SK-N-SH (cell line): ENCODE data around the gene CHD9. TPM values are rescaled to one million over a fixed set of nuclear protein-coding genes. Genes with fewer than 3 reads are reported as not detected.

Experiments
- CTCF ChIA-PET: fragments of 300-600, 350-600 bp; formaldehyde crosslinking; extraction: SDS; loops from one replicate; lab custom pipeline; 2021; lab: Yijun Ruan, JAX
- POLR2A ChIA-PET: fragments of 350-600 bp; sonication (Branson Sonifier 250); formaldehyde crosslinking; extraction: SDS; loops from one replicate; lab custom pipeline; 2020; ENCODE audit warnings: antibody characterized with exemption, inconsistent platforms; lab: Yijun Ruan, JAX
- DNase-seq: peaks from one replicate; pipeline ENCODE4 v3.0.0; 2012
- H2AFZ ChIP-seq: fragments of 200-600 bp; sonication (generic); 2 replicates; pipeline ENCODE4 v1.8.1; 2016; ENCODE audit warnings: antibody characterized with exemption, mild to moderate bottlenecking, low read depth
- H3F3A ChIP-seq: fragments of 200-600 bp; sonication (generic); replicated peaks from 2 replicates; pipeline ENCODE3; 2016; ENCODE audit warnings: antibody characterized with exemption, mild to moderate bottlenecking; ENCODE audit not compliant: insufficient read depth
- H3K27ac ChIP-seq, 2 experiments: fragments of 200-500 bp in 1 of 2; fragments of 200-600 bp in 1 of 2; sonication (Bioruptor generic) in 1 of 2; sonication (generic), shearing (Covaris generic) in 1 of 2; 2 replicates each; pipeline versions ENCODE4 v1.5.1 to v1.6.1; 2014 to 2016; ENCODE audit warnings: low read depth in 2 of 2, inconsistent platforms in 1 of 2, low read length in 1 of 2, mild to moderate bottlenecking in 1 of 2, mixed read lengths in 1 of 2
- H3K27me3 ChIP-seq: fragments of 200-600 bp; sonication (generic), shearing (Covaris generic); 2 replicates; pipeline ENCODE4 v1.6.1; 2016; ENCODE audit warnings: mixed run types; ENCODE audit not compliant: insufficient read depth
- H3K36me3 ChIP-seq, 2 experiments: fragments of 200-500 bp in 1 of 2; fragments of 200-600 bp in 1 of 2; sonication (Bioruptor generic) in 1 of 2; sonication (generic) in 1 of 2; replicated peaks in 1 of 2; 2 replicates each; pipeline versions ENCODE3 to v1.5.1; 2014 to 2016; ENCODE audit warnings: low read length in 1 of 2, mild to moderate bottlenecking in 1 of 2; ENCODE audit not compliant: insufficient read depth in 2 of 2, control insufficient read depth in 1 of 2
- H3K4me1 ChIP-seq, 2 experiments: fragments of 200-500 bp in 1 of 2; fragments of 200-600 bp in 1 of 2; sonication (Bioruptor generic) in 1 of 2; sonication (generic), shearing (Covaris generic) in 1 of 2; 2 replicates each; pipeline versions ENCODE4 v1.5.1 to v1.6.1; 2014 to 2016; ENCODE audit warnings: low read depth in 1 of 2, low read length in 1 of 2, mixed run types in 1 of 2; ENCODE audit not compliant: insufficient read depth in 2 of 2, control insufficient read depth in 1 of 2
- H3K4me2 ChIP-seq: fragments of 200-600 bp; sonication (generic), shearing (Covaris generic); 2 replicates; pipeline ENCODE4 v1.6.1; 2017; ENCODE audit warnings: mixed run types
- H3K4me3 ChIP-seq, 2 experiments: fragments of 200-500 bp in 1 of 2; fragments of 200-600 bp in 1 of 2; sonication (Bioruptor generic) in 1 of 2; sonication (generic), shearing (Covaris generic) in 1 of 2; 2 replicates each; pipeline versions ENCODE4 v1.5.1 to v1.8.1; 2014 to 2016; ENCODE audit warnings: low read depth in 2 of 2, inconsistent platforms in 1 of 2, low read length in 1 of 2, mild to moderate bottlenecking in 1 of 2, mixed read lengths in 1 of 2, moderate library complexity in 1 of 2
- H3K79me2 ChIP-seq: fragments of 200-600 bp; sonication (generic); 2 replicates; pipeline ENCODE4 v1.8.1; 2017; ENCODE audit warnings: mild to moderate bottlenecking; ENCODE audit not compliant: insufficient read depth
- H3K9ac ChIP-seq: fragments of 200-600 bp; sonication (generic); 2 replicates; pipeline ENCODE4 v1.6.1; 2017; ENCODE audit warnings: mixed run types
- H3K9me2 ChIP-seq: fragments of 200-600 bp; sonication (generic); 2 replicates; pipeline ENCODE4 v1.6.1; 2017; ENCODE audit warnings: mixed run types
- H3K9me3 ChIP-seq: fragments of 200-600 bp; sonication (generic); 2 replicates; pipeline ENCODE4 v1.6.1; 2017; ENCODE audit warnings: mixed run types, mild to moderate bottlenecking, moderate library complexity
- H4K20me1 ChIP-seq: fragments of 200-600 bp; sonication (generic); 2 replicates; pipeline ENCODE4 v1.6.1; 2017; ENCODE audit warnings: mild to moderate bottlenecking, mixed run types; ENCODE audit not compliant: insufficient read depth
- CTCF ChIP-seq: fragments of 200-600 bp; sonication (generic); IDR thresholded peaks from 2 replicates; pipeline ENCODE4 v1.6.1; 2017; ENCODE audit warnings: antibody characterized with exemption, mild to moderate bottlenecking, moderate library complexity
- FOSL2 ChIP-seq: IDR thresholded peaks from 2 replicates; pipeline ENCODE4 v1.4.0; 2012; ENCODE audit warnings: low read depth, mild to moderate bottlenecking, moderate library complexity, borderline replicate concordance
- FOXJ3 ChIP-seq: sonication (generic); formaldehyde crosslinking; IDR thresholded peaks from 2 replicates; pipeline ENCODE4 v1.5.1; 2020; ENCODE audit warnings: mild to moderate bottlenecking, missing genetic modification reagents
- GABPA ChIP-seq: IDR thresholded peaks from 2 replicates; pipeline ENCODE4 v1.4.0; 2012; ENCODE audit warnings: low read depth, mild to moderate bottlenecking
- GATA2 ChIP-seq: sonication (generic); formaldehyde crosslinking; IDR thresholded peaks from 2 replicates; pipeline ENCODE4 v1.5.0; 2020; ENCODE audit warnings: mild to moderate bottlenecking, missing genetic modification reagents
- JUND ChIP-seq: IDR thresholded peaks from 2 replicates; pipeline ENCODE4 v1.4.0; 2012
- MAX ChIP-seq: IDR thresholded peaks from 2 replicates; pipeline ENCODE4 v1.4.0; 2012; ENCODE audit warnings: low read depth
- MEF2A ChIP-seq: IDR thresholded peaks from 2 replicates; pipeline ENCODE4 v1.4.0; 2012; ENCODE audit warnings: low read depth, borderline replicate concordance
- MXI1 ChIP-seq: IDR thresholded peaks from 2 replicates; pipeline ENCODE4 v1.6.1; 2012; ENCODE audit warnings: mild to moderate bottlenecking, low read depth, low read length, improper control_type of control experiment
- NRF1 ChIP-seq: IDR thresholded peaks from 2 replicates; pipeline ENCODE4 v1.6.1; 2012; ENCODE audit warnings: low read depth, mild to moderate bottlenecking, low read length
- POLR2AphosphoS5 ChIP-seq: IDR thresholded peaks from 2 replicates; pipeline ENCODE4 v1.6.1; 2012; ENCODE audit warnings: low read depth, low read length
- REST ChIP-seq: IDR thresholded peaks from 2 replicates; pipeline ENCODE4 v1.6.1; 2012; ENCODE audit warnings: mild to moderate bottlenecking, low read depth, low read length, moderate library complexity
- RXRA ChIP-seq: IDR thresholded peaks from 2 replicates; pipeline ENCODE4 v1.4.0; 2012; ENCODE audit warnings: low read depth, mild to moderate bottlenecking, borderline replicate concordance
- SMC3 ChIP-seq: IDR thresholded peaks from 2 replicates; pipeline ENCODE4 v1.6.1; 2012; ENCODE audit warnings: low read depth, low read length, improper control_type of control experiment
- TCF12 ChIP-seq: IDR thresholded peaks from 2 replicates; pipeline ENCODE4 v1.4.0; 2012
- TEAD4 ChIP-seq: IDR thresholded peaks from 2 replicates; pipeline ENCODE4 v1.4.0; 2012; ENCODE audit warnings: mild to moderate bottlenecking, borderline replicate concordance; ENCODE audit not compliant: insufficient read depth
- USF1 ChIP-seq: IDR thresholded peaks from 2 replicates; pipeline ENCODE4 v1.4.0; 2012; ENCODE audit warnings: low read depth, borderline replicate concordance
- USF2 ChIP-seq: fragments of 150-350 bp; IDR thresholded peaks from 2 replicates; pipeline ENCODE4 v1.6.1; 2017; ENCODE audit warnings: antibody characterized with exemption, low read length, low read depth, borderline replicate concordance
- YY1 ChIP-seq: IDR thresholded peaks from 2 replicates; pipeline ENCODE4 v1.4.0; 2012; ENCODE audit warnings: low read depth, mild to moderate bottlenecking
- WGBS: methylation state at CpG from one replicate; pipeline ENCODE4 v1.1.6; 2017; ENCODE audit warnings: low lambda C conversion rate; 5-methylcytosine and 5-hydroxymethylcytosine counted together
- polyA plus RNA-seq, 3 experiments: library from polyadenylated mRNA; depleted of rRNA; stranded (reverse); fragments of >200 nt; gene quantifications; 2 replicates each; pipeline ENCODE4 v1.2.3, GENCODE V29; 2012

Gene CHD9
- polyA plus RNA-seq, 1 of the 3 experiments (the other 2 are of a cell fraction), result 6.2 TPM

- peaks cover 5% of the 10 kb centered on the region for H3F3A ChIP-seq
- CTCF ChIA-PET, result interaction anchor here (1.0 kb wide), 2 partner anchors 9 to 118 kb away, joined by 4 to 5 read pairs; partner anchors contain the start of gene CHD9
- no peak overlapping the region for H3K4me2 ChIP-seq
- H3K27ac ChIP-seq, result no peak overlapping the region
- TF ChIP-seq TCF12 (0 out of 2 replicates have a peak, but pooled peaks have one; percentile 13), GATA2 (CRISPR knock-in tag) (peak; percentile 64; the same call in 1 of the 2 replicates), MXI1 (no peak), USF2 (no peak), POLR2AphosphoS5 (no peak)
- TF ChIP-seq, all 33 proteins: peak for 2
- POLR2A ChIA-PET, result no interaction called here
- Histone ChIP-seq H3K9ac (no peak overlapping the region), H3K79me2 (peaks cover 83% of the 10 kb centered on the region), H3K4me3 (no peak overlapping the region), H3K9me2 (no peaks in the 10 kb centered on the region), H3K27me3 (no peaks in the 10 kb centered on the region), H3K4me1 (peaks cover 2 to 9% of the 10 kb centered on the region in 2 experiments; a peak in 1 of 4 replicates), H3K36me3 (peaks cover 0 to 29% of the 10 kb centered on the region in 2 experiments), H4K20me1 (peaks cover 29% of the 10 kb centered on the region; the same call in 1 of the 2 replicates), H2AFZ (no peak overlapping the region), H3K9me3 (no peaks in the 10 kb centered on the region)
- 65% methylated on average over 4 of the region's 4 CpGs for WGBS
- DNase-seq, result no peak
Measured at GRCh38 chr16:53172517-53172916, 117.7 kb downstream of the CHD9 start.

- no peak for DNase-seq
- Histone ChIP-seq H3K9ac (no peak overlapping the region), H3K9me3 (no peaks in the 10 kb centered on the region), H3K9me2 (no peaks in the 10 kb centered on the region), H4K20me1 (peaks cover 22% of the 10 kb centered on the region; the same call in 1 of the 2 replicates), H3K27ac (no peak overlapping the region), H3K79me2 (peaks cover 80% of the 10 kb centered on the region), H3K4me1 (peaks cover 2 to 4% of the 10 kb centered on the region in 2 experiments; a peak in 1 of 4 replicates), H3F3A (no peaks in the 10 kb centered on the region), H2AFZ (no peak overlapping the region), H3K27me3 (no peaks in the 10 kb centered on the region), H3K4me3 (no peak overlapping the region), H3K4me2 (no peak overlapping the region), H3K36me3 (peaks cover 0 to 40% of the 10 kb centered on the region in 2 experiments)
- 93% methylated on average over 1 of the region's 1 CpG for WGBS
- CTCF ChIA-PET, result interaction anchor here (1.7 kb wide), 1 partner anchor 120 kb away, joined by 5 read pairs; the partner anchor contains the start of gene CHD9
- TF ChIP-seq MEF2A (no peak), NRF1 (no peak), CTCF (no peak), RXRA (no peak), REST (no peak), MAX (no peak), SMC3 (no peak), TEAD4 (no peak), FOSL2 (no peak), YY1 (no peak), FOXJ3 (CRISPR knock-in tag) (no peak), USF1 (no peak), GABPA (no peak), TCF12 (no peak), JUND (no peak)
- POLR2A ChIA-PET, result interaction anchor here (0.5 kb wide), 1 partner anchor 149 kb away, joined by 5 read pairs; no protein-coding TSS in a partner anchor
Measured at GRCh38 chr16:53175118-53175517, 120.3 kb downstream of the CHD9 start.
